SK-N-SH treated with all-trans-retinoic acid at 6 μM for 48 hours (cell line): ENCODE measurements around the gene PTPRT.

Source experiments
- ATAC-seq: fragments of 200-7000 bp; cut with Tn5 transposase; 3 replicates; pipeline ENCODE4 v1.9.1; 2020; ENCODE audit warnings: mild to moderate bottlenecking, moderate library complexity
- ARNTL ChIP-seq: fragments of 450-650 bp; formaldehyde crosslinking; IDR thresholded peaks from 2 replicates; pipeline ENCODE4 v1.5.0; 2020; ENCODE audit warnings: low read depth, mild to moderate bottlenecking, moderate library complexity, borderline replicate concordance
- BACH2 ChIP-seq: fragments of 250-450 bp; sonication (Bioruptor Pico); IDR thresholded peaks from 2 replicates; pipeline ENCODE4 v1.9.0; 2021; ENCODE audit warnings: mild to moderate bottlenecking, borderline replicate concordance
- CSDC2 ChIP-seq: fragments of 250-450 bp; sonication (Bioruptor Pico); IDR thresholded peaks from 2 replicates; pipeline ENCODE4 v1.5.0; 2020; ENCODE audit warnings: mild to moderate bottlenecking, moderate library complexity
- ESRRG ChIP-seq: fragments of 250-450 bp; sonication (Bioruptor Pico); IDR thresholded peaks from 2 replicates; pipeline ENCODE4 v1.6.1; 2021; ENCODE audit warnings: mild to moderate bottlenecking
- GLIS3 ChIP-seq: fragments of 250-450 bp; sonication (Bioruptor Pico); IDR thresholded peaks from 2 replicates; pipeline ENCODE4 v1.5.0; 2020; ENCODE audit warnings: mild to moderate bottlenecking, moderate library complexity
- ISL1 ChIP-seq: fragments of 250-450 bp; sonication (Bioruptor Pico); IDR thresholded peaks from 2 replicates; pipeline ENCODE4 v2.1.2; 2022; ENCODE audit warnings: mild to moderate bottlenecking, moderate library complexity
- OSR1 ChIP-seq: fragments of 250-450 bp; sonication (Bioruptor Pico); IDR thresholded peaks from 2 replicates; pipeline ENCODE4 v1.8.0; 2022; ENCODE audit warnings: moderate library complexity, mild to moderate bottlenecking, inconsistent platforms
- PPARA ChIP-seq: fragments of 250-450 bp; sonication (Bioruptor Pico); IDR thresholded peaks from 2 replicates; pipeline ENCODE4 v1.5.0; 2020; ENCODE audit warnings: mild to moderate bottlenecking, borderline replicate concordance
- RARB ChIP-seq: fragments of 250-450 bp; sonication (Bioruptor Pico); IDR thresholded peaks from 2 replicates; pipeline ENCODE4 v1.8.0; 2021; ENCODE audit warnings: mild to moderate bottlenecking, moderate library complexity
- SNAI2 ChIP-seq: fragments of 250-450 bp; sonication (Bioruptor Pico); IDR thresholded peaks from 2 replicates; pipeline ENCODE4 v1.5.0; 2020; ENCODE audit warnings: mild to moderate bottlenecking, moderate library complexity
- TCF4 ChIP-seq: fragments of 250-450 bp; sonication (Bioruptor Pico); IDR thresholded peaks from 2 replicates; pipeline ENCODE4 v1.8.0; 2021; ENCODE audit warnings: mild to moderate bottlenecking, moderate library complexity, borderline replicate concordance
- TOX ChIP-seq: fragments of 250-450 bp; sonication (Bioruptor Pico); IDR thresholded peaks from 2 replicates; pipeline ENCODE4 v1.8.0; 2021; ENCODE audit warnings: mild to moderate bottlenecking, moderate library complexity, borderline replicate concordance
- ZC3H10 ChIP-seq: fragments of 250-450 bp; sonication (Bioruptor Pico); IDR thresholded peaks from 2 replicates; pipeline ENCODE4 v1.5.1; 2021; ENCODE audit warnings: mild to moderate bottlenecking, moderate library complexity
- ZFP3 ChIP-seq: fragments of 250-450 bp; sonication (Bioruptor Pico); IDR thresholded peaks from 2 replicates; pipeline ENCODE4 v1.5.0; 2020; ENCODE audit warnings: mild to moderate bottlenecking, moderate library complexity
- ZFP30 ChIP-seq: fragments of 450-650 bp; formaldehyde crosslinking; IDR thresholded peaks from 2 replicates; pipeline ENCODE4 v1.5.0; 2022; ENCODE audit warnings: mild to moderate bottlenecking, moderate library complexity
- ZNF70 ChIP-seq: fragments of 450-650 bp; formaldehyde crosslinking; IDR thresholded peaks from 2 replicates; pipeline ENCODE4 v1.5.0; 2020; ENCODE audit warnings: mild to moderate bottlenecking, moderate library complexity
- ZNF8 ChIP-seq: fragments of 450-650 bp; formaldehyde crosslinking; IDR thresholded peaks from 2 replicates; pipeline ENCODE4 v1.5.0; 2020; ENCODE audit warnings: mild to moderate bottlenecking, moderate library complexity
- TF ChIP-seq, protein P1 (sequence below): fragments of 250-450 bp; sonication (Bioruptor Pico); IDR thresholded peaks from 2 replicates; pipeline ENCODE4 v1.5.1; 2021; ENCODE audit warnings: mild to moderate bottlenecking, moderate library complexity
- TF ChIP-seq, protein P2 (sequence below): fragments of 250-450 bp; sonication (Bioruptor Pico); IDR thresholded peaks from 2 replicates; pipeline ENCODE4 v1.5.1; 2020; ENCODE audit warnings: low read depth, mild to moderate bottlenecking, moderate library complexity
- TF ChIP-seq, protein P3 (sequence below): fragments of 250-450 bp; sonication (Bioruptor Pico); IDR thresholded peaks from 2 replicates; pipeline ENCODE4 v1.8.0; 2020; ENCODE audit warnings: mild to moderate bottlenecking, moderate library complexity, borderline replicate concordance
- TF ChIP-seq, protein P4 (sequence below): fragments of 250-450 bp; sonication (Bioruptor Pico); IDR thresholded peaks from 2 replicates; pipeline ENCODE4 v1.8.0; 2021; ENCODE audit warnings: low read depth, mild to moderate bottlenecking, moderate library complexity, borderline replicate concordance

Gene PTPRT

DNA sequence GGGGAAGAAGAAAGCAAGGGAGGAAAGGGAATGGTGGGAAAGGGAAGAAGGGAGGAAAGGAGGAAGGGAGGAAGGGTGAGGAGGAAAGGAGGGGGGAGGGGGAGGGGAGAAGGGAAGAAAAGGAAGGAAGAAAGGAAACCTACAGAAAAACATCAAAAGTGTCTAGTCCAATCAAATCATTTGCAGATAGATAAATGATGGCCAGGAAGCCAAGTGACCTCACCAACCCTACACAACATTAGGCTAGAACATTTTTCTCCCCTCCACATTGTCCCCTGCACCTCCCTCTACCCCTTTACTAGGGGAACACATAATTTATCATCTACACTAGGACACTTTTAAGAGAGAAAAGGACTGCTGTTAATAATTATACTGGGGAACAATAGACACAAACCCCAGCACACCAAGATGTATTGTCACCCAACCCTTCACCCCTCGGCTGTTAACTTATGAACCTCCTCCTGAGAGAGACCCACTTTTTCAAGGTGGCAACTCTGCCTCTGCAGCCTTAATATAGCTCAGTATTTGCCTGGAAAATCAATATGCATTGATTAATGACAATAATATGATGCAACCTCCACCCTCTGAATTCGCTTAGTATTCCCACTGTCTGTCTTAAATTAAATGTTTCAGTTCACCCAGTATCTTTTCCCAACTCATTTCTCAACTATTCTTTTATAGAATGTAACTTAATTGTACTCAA lies 231.2 kb downstream of the PTPRT start:
- ATAC-seq = no peak
- TF ChIP-seq BACH2 (CRISPR knock-in tag) = no peak
- no peak for TF ChIP-seq ARNTL (CRISPR knock-in tag)

DNA sequence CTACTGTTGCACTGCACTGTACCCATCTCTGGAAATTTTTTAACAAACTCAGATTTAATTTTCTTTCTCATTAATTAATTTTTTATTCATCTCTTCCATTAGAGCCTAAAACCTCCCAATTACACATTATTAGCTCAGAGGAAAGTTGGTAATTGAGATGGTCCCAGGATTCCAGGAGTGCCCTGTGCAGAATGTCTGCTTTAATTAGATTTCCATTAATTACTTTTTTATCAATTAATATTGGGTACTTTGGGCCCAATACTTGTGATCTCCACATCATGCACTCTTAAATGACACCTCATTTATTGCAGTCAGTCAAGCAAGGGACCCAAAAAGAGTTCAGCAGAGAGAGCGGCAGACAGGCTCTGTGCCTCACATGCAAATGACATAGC lies 232.0 kb downstream of the PTPRT start:
- no peak for ATAC-seq
- no peak for TF ChIP-seq SNAI2 (CRISPR knock-in tag)
- no peak for TF ChIP-seq TOX (CRISPR knock-in tag)
- TF ChIP-seq TCF4 (CRISPR knock-in tag) = no peak
- TF ChIP-seq ZNF70 (CRISPR knock-in tag) = no peak
- no peak for TF ChIP-seq ZFP3 (CRISPR knock-in tag)
- TF ChIP-seq, protein P1, sequence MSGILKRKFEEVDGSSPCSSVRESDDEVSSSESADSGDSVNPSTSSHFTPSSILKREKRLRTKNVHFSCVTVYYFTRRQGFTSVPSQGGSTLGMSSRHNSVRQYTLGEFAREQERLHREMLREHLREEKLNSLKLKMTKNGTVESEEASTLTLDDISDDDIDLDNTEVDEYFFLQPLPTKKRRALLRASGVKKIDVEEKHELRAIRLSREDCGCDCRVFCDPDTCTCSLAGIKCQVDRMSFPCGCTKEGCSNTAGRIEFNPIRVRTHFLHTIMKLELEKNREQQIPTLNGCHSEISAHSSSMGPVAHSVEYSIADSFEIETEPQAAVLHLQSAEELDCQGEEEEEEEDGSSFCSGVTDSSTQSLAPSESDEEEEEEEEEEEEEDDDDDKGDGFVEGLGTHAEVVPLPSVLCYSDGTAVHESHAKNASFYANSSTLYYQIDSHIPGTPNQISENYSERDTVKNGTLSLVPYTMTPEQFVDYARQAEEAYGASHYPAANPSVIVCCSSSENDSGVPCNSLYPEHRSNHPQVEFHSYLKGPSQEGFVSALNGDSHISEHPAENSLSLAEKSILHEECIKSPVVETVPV (CRISPR knock-in tag) = no peak
- TF ChIP-seq ISL1 = no peak
- TF ChIP-seq ZC3H10 (CRISPR knock-in tag) = no peak
- TF ChIP-seq GLIS3 (CRISPR knock-in tag) = no peak
- no peak for TF ChIP-seq CSDC2 (CRISPR knock-in tag)
- TF ChIP-seq, protein P2, sequence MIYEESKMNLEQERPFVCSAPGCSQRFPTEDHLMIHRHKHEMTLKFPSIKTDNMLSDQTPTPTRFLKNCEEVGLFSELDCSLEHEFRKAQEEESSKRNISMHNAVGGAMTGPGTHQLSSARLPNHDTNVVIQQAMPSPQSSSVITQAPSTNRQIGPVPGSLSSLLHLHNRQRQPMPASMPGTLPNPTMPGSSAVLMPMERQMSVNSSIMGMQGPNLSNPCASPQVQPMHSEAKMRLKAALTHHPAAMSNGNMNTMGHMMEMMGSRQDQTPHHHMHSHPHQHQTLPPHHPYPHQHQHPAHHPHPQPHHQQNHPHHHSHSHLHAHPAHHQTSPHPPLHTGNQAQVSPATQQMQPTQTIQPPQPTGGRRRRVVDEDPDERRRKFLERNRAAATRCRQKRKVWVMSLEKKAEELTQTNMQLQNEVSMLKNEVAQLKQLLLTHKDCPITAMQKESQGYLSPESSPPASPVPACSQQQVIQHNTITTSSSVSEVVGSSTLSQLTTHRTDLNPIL (CRISPR knock-in tag) = no peak
- no peak for TF ChIP-seq ARNTL (CRISPR knock-in tag)
- TF ChIP-seq BACH2 (CRISPR knock-in tag) = no peak
- TF ChIP-seq ZNF8 (CRISPR knock-in tag) = no peak
- TF ChIP-seq, protein P3, sequence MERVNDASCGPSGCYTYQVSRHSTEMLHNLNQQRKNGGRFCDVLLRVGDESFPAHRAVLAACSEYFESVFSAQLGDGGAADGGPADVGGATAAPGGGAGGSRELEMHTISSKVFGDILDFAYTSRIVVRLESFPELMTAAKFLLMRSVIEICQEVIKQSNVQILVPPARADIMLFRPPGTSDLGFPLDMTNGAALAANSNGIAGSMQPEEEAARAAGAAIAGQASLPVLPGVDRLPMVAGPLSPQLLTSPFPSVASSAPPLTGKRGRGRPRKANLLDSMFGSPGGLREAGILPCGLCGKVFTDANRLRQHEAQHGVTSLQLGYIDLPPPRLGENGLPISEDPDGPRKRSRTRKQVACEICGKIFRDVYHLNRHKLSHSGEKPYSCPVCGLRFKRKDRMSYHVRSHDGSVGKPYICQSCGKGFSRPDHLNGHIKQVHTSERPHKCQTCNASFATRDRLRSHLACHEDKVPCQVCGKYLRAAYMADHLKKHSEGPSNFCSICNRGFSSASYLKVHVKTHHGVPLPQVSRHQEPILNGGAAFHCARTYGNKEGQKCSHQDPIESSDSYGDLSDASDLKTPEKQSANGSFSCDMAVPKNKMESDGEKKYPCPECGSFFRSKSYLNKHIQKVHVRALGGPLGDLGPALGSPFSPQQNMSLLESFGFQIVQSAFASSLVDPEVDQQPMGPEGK (CRISPR knock-in tag) = no peak

DNA sequence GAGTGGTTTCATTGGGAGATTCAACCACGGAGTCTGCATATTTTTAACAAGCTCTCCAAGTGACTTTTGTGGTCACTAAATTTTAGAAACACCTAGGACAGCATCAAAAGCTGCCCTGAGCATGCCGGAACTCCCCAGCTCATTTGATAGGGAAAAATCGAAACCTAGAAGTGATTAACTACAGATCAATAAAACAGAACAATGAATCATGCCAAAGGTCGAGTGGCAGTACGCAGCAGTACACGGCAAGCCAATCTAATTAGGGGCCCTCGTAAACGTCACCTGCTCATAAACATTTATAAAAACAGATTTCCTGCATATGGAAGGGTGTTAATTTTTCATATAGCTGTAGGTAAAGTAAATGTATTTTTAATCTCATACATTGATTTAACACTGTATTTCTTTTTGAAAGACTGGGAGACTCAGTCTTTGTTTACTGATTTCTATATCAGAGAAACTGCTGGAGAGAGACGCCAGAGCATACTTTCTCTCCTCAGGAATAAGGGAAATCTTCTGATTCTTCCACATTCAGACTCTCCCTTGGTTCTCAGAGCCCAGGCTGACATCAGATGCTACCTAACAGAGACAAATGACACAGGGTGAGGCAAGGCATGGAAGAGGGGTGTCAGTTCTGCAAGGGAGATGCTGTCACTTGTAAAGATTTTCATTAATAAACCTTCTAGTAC lies 232.5 kb downstream of the PTPRT start:
- TF ChIP-seq OSR1 (CRISPR knock-in tag) (no peak), ESRRG (CRISPR knock-in tag) (no peak), TCF4 (CRISPR knock-in tag) (no peak), ZC3H10 (CRISPR knock-in tag) (no peak), ARNTL (CRISPR knock-in tag) (no peak), ZFP3 (CRISPR knock-in tag) (no peak), RARB (no peak), BACH2 (CRISPR knock-in tag) (no peak), TOX (CRISPR knock-in tag) (no peak), ZFP30 (CRISPR knock-in tag) (no peak), ISL1 (no peak), ZNF70 (CRISPR knock-in tag) (no peak), PPARA (CRISPR knock-in tag) (no peak), SNAI2 (CRISPR knock-in tag) (no peak)
- TF ChIP-seq, protein P3 (CRISPR knock-in tag) = no peak
- TF ChIP-seq, protein P4, sequence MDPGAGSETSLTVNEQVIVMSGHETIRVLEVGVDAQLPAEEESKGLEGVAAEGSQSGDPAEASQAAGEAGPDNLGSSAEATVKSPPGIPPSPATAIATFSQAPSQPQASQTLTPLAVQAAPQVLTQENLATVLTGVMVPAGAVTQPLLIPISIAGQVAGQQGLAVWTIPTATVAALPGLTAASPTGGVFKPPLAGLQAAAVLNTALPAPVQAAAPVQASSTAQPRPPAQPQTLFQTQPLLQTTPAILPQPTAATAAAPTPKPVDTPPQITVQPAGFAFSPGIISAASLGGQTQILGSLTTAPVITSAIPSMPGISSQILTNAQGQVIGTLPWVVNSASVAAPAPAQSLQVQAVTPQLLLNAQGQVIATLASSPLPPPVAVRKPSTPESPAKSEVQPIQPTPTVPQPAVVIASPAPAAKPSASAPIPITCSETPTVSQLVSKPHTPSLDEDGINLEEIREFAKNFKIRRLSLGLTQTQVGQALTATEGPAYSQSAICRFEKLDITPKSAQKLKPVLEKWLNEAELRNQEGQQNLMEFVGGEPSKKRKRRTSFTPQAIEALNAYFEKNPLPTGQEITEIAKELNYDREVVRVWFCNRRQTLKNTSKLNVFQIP = no peak
- TF ChIP-seq, protein P1 (CRISPR knock-in tag) = no peak
- no peak for ATAC-seq
